SK-N-MC (cell line): ENCODE results near the gene PIAS3.

Source experiments
- DNase-seq: peaks from one replicate; pipeline ENCODE4 v3.0.0-alpha.2; 2011; ENCODE audit warnings: low read depth, low spot score
- H3K27ac ChIP-seq: fragments of 200-600 bp; sonication (generic); 2 replicates; pipeline ENCODE4 v1.5.1; 2016; ENCODE audit warnings: mixed run types
- H3K36me3 ChIP-seq: fragments of 200-600 bp; sonication (generic); 2 replicates; pipeline ENCODE4 v1.6.1; 2017; ENCODE audit warnings: antibody characterized with exemption, low read length, mixed read lengths; ENCODE audit not compliant: insufficient read depth
- H3K4me3 ChIP-seq: fragments of 200-600 bp; sonication (generic); 2 replicates; pipeline ENCODE4 v1.5.1; 2016
- H3K9ac ChIP-seq: fragments of 200-600 bp; sonication (generic); 2 replicates; pipeline ENCODE4 v1.8.0; 2017; ENCODE audit warnings: mixed run types, mixed read lengths; ENCODE audit not compliant: insufficient read length
- H3K9me3 ChIP-seq: fragments of 200-600 bp; sonication (generic); 2 replicates; pipeline ENCODE4 v1.6.1; 2017; ENCODE audit warnings: low read depth, mild to moderate bottlenecking, antibody characterized with exemption, low read length, moderate library complexity, mixed read lengths
- EZH2 ChIP-seq: fragments of 200-600 bp; sonication (generic); IDR thresholded peaks from one replicate; pipeline ENCODE4 v1.6.1; 2017; ENCODE audit warnings: antibody characterized with exemption
- FOXP2 ChIP-seq: optimal IDR thresholded peaks from 2 replicates; pipeline ENCODE3; 2011; ENCODE audit warnings: mild to moderate bottlenecking, moderate library complexity; ENCODE audit not compliant: insufficient read depth; ENCODE audit errors: extremely low read length, control extremely low read depth
- POLR2AphosphoS5 ChIP-seq: IDR thresholded peaks from 2 replicates; pipeline ENCODE4 v1.6.1; 2012; ENCODE audit warnings: mild to moderate bottlenecking, low read depth, low read length, borderline replicate concordance

PIAS3 gene

GRCh38 chr1:145884675-145885074 is 25.8 kb upstream of the PIAS3 start:
- no peak for TF ChIP-seq EZH2
- TF ChIP-seq POLR2AphosphoS5 = no peak
- TF ChIP-seq FOXP2 = no peak
- H3K36me3 ChIP-seq = no peaks in the 10 kb centered on the region
- no peak overlapping the region for H3K27ac ChIP-seq
- H3K4me3 ChIP-seq = no peak overlapping the region
- H3K9me3 ChIP-seq = no peaks in the 10 kb centered on the region
- no peak for DNase-seq
- H3K9ac ChIP-seq = no peak overlapping the region

- no peaks in the 10 kb centered on the region for H3K9me3 ChIP-seq
- H3K9ac ChIP-seq = no peak overlapping the region
- TF ChIP-seq POLR2AphosphoS5 = no peak
- no peak for TF ChIP-seq EZH2
- TF ChIP-seq FOXP2 = no peak
- H3K27ac ChIP-seq = no peak overlapping the region
- DNase-seq = no peak
- H3K4me3 ChIP-seq = no peak overlapping the region
- H3K36me3 ChIP-seq = no peaks in the 10 kb centered on the region
These were observed 20.9 kb upstream of the PIAS3 start for GRCh38 chr1:145879775-145880174.

GRCh38 chr1:145878724-145879123 is 19.8 kb upstream of the PIAS3 start:
- no peaks in the 10 kb centered on the region for H3K36me3 ChIP-seq
- no peak overlapping the region for H3K27ac ChIP-seq
- H3K9ac ChIP-seq = no peak overlapping the region
- no peak overlapping the region for H3K4me3 ChIP-seq
- no peaks in the 10 kb centered on the region for H3K9me3 ChIP-seq
- no peak for TF ChIP-seq FOXP2
- no peak for TF ChIP-seq POLR2AphosphoS5
- TF ChIP-seq EZH2 = no peak
- no peak for DNase-seq

GRCh38 chr1:145877923-145878486 is 19.1 kb upstream of the PIAS3 start:
- DNase-seq = no peak
- no peaks in the 10 kb centered on the region for H3K36me3 ChIP-seq
- H3K9me3 ChIP-seq = no peaks in the 10 kb centered on the region
- no peak overlapping the region for H3K27ac ChIP-seq
- H3K4me3 ChIP-seq = no peak overlapping the region
- H3K9ac ChIP-seq = no peak overlapping the region
- no peak for TF ChIP-seq FOXP2
- no peak for TF ChIP-seq EZH2
- no peak for TF ChIP-seq POLR2AphosphoS5

- no peaks in the 10 kb centered on the region for H3K9me3 ChIP-seq
- H3K27ac ChIP-seq = no peak overlapping the region
- no peak overlapping the region for H3K4me3 ChIP-seq
- TF ChIP-seq FOXP2 (no peak), POLR2AphosphoS5 (no peak), EZH2 (no peak)
- no peak for DNase-seq
- H3K9ac ChIP-seq = no peak overlapping the region
- H3K36me3 ChIP-seq = no peaks in the 10 kb centered on the region
These were observed 15.8 kb upstream of the PIAS3 start for GRCh38 chr1:145874646-145875045.

GRCh38 chr1:145871994-145872924 is 13.4 kb upstream of the PIAS3 start:
- no peak for DNase-seq
- H3K9me3 ChIP-seq = no peaks in the 10 kb centered on the region
- H3K4me3 ChIP-seq = no peak overlapping the region
- no peak overlapping the region for H3K27ac ChIP-seq
- no peak for TF ChIP-seq EZH2
- no peak for TF ChIP-seq POLR2AphosphoS5
- no peak for TF ChIP-seq FOXP2
- no peaks in the 10 kb centered on the region for H3K36me3 ChIP-seq
- H3K9ac ChIP-seq = no peak overlapping the region

GRCh38 chr1:145868232-145868631 is 9.4 kb upstream of the PIAS3 start:
- H3K27ac ChIP-seq = no peak overlapping the region
- no peaks in the 10 kb centered on the region for H3K36me3 ChIP-seq
- DNase-seq = no peak
- H3K9ac ChIP-seq = no peak overlapping the region
- H3K9me3 ChIP-seq = no peaks in the 10 kb centered on the region
- TF ChIP-seq FOXP2 = no peak
- no peak for TF ChIP-seq POLR2AphosphoS5
- no peak for TF ChIP-seq EZH2
- no peak overlapping the region for H3K4me3 ChIP-seq

GRCh38 chr1:145863282-145864018 is 4.6 kb upstream of the PIAS3 start:
- no peak for DNase-seq
- TF ChIP-seq EZH2 = no peak
- no peak for TF ChIP-seq POLR2AphosphoS5
- TF ChIP-seq FOXP2 = no peak
- no peak overlapping the region for H3K9ac ChIP-seq
- H3K9me3 ChIP-seq = no peaks in the 10 kb centered on the region
- H3K36me3 ChIP-seq = no peaks in the 10 kb centered on the region
- H3K4me3 ChIP-seq = no peak overlapping the region
- no peak overlapping the region for H3K27ac ChIP-seq
